H1 (cell line): Measurements from ENCODE around the gene ZNF615. TPM values are rescaled to one million over a fixed set of nuclear protein-coding genes. Genes with fewer than 3 reads are reported as not detected.

ENCODE experiments used
- CBX5 ChIP-seq: fragments of 300-800, 300-1000 bp; sonication (generic); IDR thresholded peaks from 2 replicates; pipeline ENCODE4 v1.7.1; 2016; ENCODE audit warnings: antibody characterized with exemption, low read length, low read depth
- CTBP2 ChIP-seq: IDR thresholded peaks from 2 replicates; pipeline ENCODE4 v1.7.0; 2011; ENCODE audit warnings: borderline replicate concordance, mild to moderate bottlenecking, moderate library complexity, mixed read lengths, low read length; ENCODE audit not compliant: insufficient read depth, insufficient read length
- GTF2F1 ChIP-seq: IDR thresholded peaks from 2 replicates; pipeline ENCODE4 v1.6.1; 2012; ENCODE audit warnings: low read depth, low read length, improper control_type of control experiment, borderline replicate concordance
- KDM1A ChIP-seq: fragments of 200-600, 300-600 bp; sonication (generic); IDR thresholded peaks from 2 replicates; pipeline ENCODE4 v1.7.1; 2016; ENCODE audit warnings: mild to moderate bottlenecking, low read length, borderline replicate concordance
- POLR2A ChIP-seq, 2 experiments: IDR thresholded peaks; 1 replicate in 1 of 2; 2 replicates in 1 of 2; pipeline ENCODE4 v1.6.1; 2011; ENCODE audit warnings: low read depth in 2 of 2, low read length in 2 of 2, mild to moderate bottlenecking in 2 of 2; ENCODE audit errors: control extremely low read depth in 1 of 2
- polyA plus RNA-seq, 7 experiments: library from polyadenylated mRNA; depleted of rRNA in 3 of 7; stranded (reverse) in 5 of 7; unstranded in 2 of 7; fragments of >200 nt in 5 of 7; fragments of 200-250 nt in 2 of 7; gene quantifications; 1 replicate in 5 of 7; 2 replicates in 1 of 7; 4 replicates in 1 of 7; pipeline versions ENCODE4 v1.2.1 to v1.2.3, GENCODE V29; 2011 to 2013; ENCODE audit warnings: missing spikeins in 2 of 7, mixed read lengths in 2 of 7
- total RNA-seq: library from RNA; stranded (reverse); fragmentation: NEBNext Ultra II Directional; extraction: Animal tissue kit (Norgen Biotek cat#: 25700); gene quantifications from 2 replicates; pipeline ENCODE4 v1.2.1, GENCODE V29; 2021
- TF ChIP-seq, protein P1 (sequence below): fragments of 300-600 bp; sonication (generic); IDR thresholded peaks from 2 replicates; pipeline ENCODE4 v1.7.1; 2012; ENCODE audit warnings: low read length, moderate library complexity, mild to moderate bottlenecking, inconsistent platforms; ENCODE audit not compliant: insufficient replicate concordance

The ZNF615 gene
- total and polyA plus RNA-seq, 2 of the 8 experiments (the other 6 are each of a cell fraction or from before 2014, with no cell fraction given): 2.8 to 7.5 TPM

GRCh38 chr19:51980116-51980736 is 27.8 kb downstream of the ZNF615 start (continued):
- TF ChIP-seq CTBP2: no peak
- no peak for TF ChIP-seq GTF2F1
- TF ChIP-seq KDM1A: no peak
- no peak for TF ChIP-seq CBX5
- no peak for TF ChIP-seq POLR2A (IDR thresholded peaks at IDR 0.05; ENCODE audit: control extremely low read depth in 1 of 2, low read depth in 2 of 2, low read length in 2 of 2)
- TF ChIP-seq, protein P1, sequence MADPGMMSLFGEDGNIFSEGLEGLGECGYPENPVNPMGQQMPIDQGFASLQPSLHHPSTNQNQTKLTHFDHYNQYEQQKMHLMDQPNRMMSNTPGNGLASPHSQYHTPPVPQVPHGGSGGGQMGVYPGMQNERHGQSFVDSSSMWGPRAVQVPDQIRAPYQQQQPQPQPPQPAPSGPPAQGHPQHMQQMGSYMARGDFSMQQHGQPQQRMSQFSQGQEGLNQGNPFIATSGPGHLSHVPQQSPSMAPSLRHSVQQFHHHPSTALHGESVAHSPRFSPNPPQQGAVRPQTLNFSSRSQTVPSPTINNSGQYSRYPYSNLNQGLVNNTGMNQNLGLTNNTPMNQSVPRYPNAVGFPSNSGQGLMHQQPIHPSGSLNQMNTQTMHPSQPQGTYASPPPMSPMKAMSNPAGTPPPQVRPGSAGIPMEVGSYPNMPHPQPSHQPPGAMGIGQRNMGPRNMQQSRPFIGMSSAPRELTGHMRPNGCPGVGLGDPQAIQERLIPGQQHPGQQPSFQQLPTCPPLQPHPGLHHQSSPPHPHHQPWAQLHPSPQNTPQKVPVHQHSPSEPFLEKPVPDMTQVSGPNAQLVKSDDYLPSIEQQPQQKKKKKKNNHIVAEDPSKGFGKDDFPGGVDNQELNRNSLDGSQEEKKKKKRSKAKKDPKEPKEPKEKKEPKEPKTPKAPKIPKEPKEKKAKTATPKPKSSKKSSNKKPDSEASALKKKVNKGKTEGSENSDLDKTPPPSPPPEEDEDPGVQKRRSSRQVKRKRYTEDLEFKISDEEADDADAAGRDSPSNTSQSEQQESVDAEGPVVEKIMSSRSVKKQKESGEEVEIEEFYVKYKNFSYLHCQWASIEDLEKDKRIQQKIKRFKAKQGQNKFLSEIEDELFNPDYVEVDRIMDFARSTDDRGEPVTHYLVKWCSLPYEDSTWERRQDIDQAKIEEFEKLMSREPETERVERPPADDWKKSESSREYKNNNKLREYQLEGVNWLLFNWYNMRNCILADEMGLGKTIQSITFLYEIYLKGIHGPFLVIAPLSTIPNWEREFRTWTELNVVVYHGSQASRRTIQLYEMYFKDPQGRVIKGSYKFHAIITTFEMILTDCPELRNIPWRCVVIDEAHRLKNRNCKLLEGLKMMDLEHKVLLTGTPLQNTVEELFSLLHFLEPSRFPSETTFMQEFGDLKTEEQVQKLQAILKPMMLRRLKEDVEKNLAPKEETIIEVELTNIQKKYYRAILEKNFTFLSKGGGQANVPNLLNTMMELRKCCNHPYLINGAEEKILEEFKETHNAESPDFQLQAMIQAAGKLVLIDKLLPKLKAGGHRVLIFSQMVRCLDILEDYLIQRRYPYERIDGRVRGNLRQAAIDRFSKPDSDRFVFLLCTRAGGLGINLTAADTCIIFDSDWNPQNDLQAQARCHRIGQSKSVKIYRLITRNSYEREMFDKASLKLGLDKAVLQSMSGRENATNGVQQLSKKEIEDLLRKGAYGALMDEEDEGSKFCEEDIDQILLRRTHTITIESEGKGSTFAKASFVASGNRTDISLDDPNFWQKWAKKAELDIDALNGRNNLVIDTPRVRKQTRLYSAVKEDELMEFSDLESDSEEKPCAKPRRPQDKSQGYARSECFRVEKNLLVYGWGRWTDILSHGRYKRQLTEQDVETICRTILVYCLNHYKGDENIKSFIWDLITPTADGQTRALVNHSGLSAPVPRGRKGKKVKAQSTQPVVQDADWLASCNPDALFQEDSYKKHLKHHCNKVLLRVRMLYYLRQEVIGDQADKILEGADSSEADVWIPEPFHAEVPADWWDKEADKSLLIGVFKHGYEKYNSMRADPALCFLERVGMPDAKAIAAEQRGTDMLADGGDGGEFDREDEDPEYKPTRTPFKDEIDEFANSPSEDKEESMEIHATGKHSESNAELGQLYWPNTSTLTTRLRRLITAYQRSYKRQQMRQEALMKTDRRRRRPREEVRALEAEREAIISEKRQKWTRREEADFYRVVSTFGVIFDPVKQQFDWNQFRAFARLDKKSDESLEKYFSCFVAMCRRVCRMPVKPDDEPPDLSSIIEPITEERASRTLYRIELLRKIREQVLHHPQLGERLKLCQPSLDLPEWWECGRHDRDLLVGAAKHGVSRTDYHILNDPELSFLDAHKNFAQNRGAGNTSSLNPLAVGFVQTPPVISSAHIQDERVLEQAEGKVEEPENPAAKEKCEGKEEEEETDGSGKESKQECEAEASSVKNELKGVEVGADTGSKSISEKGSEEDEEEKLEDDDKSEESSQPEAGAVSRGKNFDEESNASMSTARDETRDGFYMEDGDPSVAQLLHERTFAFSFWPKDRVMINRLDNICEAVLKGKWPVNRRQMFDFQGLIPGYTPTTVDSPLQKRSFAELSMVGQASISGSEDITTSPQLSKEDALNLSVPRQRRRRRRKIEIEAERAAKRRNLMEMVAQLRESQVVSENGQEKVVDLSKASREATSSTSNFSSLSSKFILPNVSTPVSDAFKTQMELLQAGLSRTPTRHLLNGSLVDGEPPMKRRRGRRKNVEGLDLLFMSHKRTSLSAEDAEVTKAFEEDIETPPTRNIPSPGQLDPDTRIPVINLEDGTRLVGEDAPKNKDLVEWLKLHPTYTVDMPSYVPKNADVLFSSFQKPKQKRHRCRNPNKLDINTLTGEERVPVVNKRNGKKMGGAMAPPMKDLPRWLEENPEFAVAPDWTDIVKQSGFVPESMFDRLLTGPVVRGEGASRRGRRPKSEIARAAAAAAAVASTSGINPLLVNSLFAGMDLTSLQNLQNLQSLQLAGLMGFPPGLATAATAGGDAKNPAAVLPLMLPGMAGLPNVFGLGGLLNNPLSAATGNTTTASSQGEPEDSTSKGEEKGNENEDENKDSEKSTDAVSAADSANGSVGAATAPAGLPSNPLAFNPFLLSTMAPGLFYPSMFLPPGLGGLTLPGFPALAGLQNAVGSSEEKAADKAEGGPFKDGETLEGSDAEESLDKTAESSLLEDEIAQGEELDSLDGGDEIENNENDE: no peak
- TF ChIP-seq, all 59 proteins: peak for 0
